ENCODE measurements around the gene SPACA7. TPM values are rescaled to one million over a fixed set of nuclear protein-coding genes. Genes with fewer than 3 reads are reported as not detected.

The SPACA7 gene
- total RNA-seq, 1 donor from 2014 or later, result not detected

DNA sequence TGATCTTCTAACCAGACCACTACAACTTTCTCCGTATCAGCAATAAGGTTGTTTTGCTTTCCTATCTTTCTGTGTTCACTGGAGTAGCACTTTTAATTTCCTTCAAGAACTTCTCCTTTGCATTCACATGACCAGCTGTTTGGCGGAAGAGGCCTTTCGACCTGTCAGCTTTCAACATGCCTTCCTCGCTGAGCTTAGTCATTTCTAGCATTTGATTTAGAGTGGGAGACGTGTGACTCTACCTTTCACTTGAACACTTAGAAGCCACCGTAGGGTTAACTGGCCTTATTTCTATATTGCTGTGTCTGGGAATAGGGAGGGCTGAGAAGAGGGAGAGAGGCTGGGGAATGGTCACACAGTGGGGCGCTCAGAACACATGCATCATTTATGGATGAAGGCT, 107.1 kb downstream of the SPACA7 start:
- Mint-ChIP-seq H3K4me3 (ENCODE audit: unreplicated experiment) (no peak overlapping the region), H3K36me3 (ENCODE audit: unreplicated experiment) (peaks cover 22% of the 10 kb centered on the region), H3K27ac (ENCODE audit: unreplicated experiment) (no peak overlapping the region), H3K27me3 (ENCODE audit: unreplicated experiment) (no peaks in the 10 kb centered on the region), H3K9me3 (ENCODE audit: unreplicated experiment) (peaks cover 27% of the 10 kb centered on the region), H3K4me1 (ENCODE audit: unreplicated experiment) (no peaks in the 10 kb centered on the region)
- no peak for DNase-seq (ENCODE audit: extremely low spot score, unreplicated experiment)
- TF ChIP-seq, protein P1, sequence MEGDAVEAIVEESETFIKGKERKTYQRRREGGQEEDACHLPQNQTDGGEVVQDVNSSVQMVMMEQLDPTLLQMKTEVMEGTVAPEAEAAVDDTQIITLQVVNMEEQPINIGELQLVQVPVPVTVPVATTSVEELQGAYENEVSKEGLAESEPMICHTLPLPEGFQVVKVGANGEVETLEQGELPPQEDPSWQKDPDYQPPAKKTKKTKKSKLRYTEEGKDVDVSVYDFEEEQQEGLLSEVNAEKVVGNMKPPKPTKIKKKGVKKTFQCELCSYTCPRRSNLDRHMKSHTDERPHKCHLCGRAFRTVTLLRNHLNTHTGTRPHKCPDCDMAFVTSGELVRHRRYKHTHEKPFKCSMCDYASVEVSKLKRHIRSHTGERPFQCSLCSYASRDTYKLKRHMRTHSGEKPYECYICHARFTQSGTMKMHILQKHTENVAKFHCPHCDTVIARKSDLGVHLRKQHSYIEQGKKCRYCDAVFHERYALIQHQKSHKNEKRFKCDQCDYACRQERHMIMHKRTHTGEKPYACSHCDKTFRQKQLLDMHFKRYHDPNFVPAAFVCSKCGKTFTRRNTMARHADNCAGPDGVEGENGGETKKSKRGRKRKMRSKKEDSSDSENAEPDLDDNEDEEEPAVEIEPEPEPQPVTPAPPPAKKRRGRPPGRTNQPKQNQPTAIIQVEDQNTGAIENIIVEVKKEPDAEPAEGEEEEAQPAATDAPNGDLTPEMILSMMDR (IDR thresholded peaks at IDR 0.05), result no peak

Other genes with a start within 250 kb of the SPACA7 start
- 24.1 and 26.1 TPM in 2 replicates for gene TUBGCP3, start 211.8 kb downstream of the SPACA7 start, total RNA-seq